ENCODE measurements around the gene DNAJB12.

DNAJB12 gene

GRCh38 chr10:72291019-72291532 lies 63.6 kb downstream of the DNAJB12 start:
- no peak for DNase-seq (ENCODE audit: low read depth)

DNA sequence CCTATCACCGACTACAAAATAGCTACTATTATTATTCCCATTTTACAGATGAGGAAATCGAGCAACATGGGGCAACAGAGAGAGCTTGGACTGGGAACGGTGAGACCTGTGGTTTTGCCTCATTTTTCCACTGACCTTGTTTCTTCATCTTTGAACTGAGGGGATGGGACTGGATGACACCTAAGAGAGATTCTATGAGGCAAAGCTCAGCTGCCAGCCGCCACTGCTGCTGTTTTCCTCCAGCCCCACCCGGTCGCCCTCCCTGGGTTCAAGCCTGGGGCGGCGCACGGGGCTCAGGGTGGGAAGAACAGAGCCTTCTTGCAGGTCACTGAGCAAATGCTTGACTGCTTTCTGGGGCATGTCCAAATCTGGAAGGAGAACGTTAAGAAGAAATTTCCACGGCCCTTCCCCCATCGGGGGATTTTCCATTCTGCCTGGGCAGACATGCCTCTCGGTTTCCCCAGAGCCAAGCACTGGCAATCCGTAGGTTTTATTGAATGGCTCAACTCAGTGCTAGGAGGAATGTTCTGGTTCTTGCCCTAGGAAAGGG lies 68.7 kb downstream of the DNAJB12 start:
- no peak for DNase-seq (ENCODE audit: low read depth)

DNA sequence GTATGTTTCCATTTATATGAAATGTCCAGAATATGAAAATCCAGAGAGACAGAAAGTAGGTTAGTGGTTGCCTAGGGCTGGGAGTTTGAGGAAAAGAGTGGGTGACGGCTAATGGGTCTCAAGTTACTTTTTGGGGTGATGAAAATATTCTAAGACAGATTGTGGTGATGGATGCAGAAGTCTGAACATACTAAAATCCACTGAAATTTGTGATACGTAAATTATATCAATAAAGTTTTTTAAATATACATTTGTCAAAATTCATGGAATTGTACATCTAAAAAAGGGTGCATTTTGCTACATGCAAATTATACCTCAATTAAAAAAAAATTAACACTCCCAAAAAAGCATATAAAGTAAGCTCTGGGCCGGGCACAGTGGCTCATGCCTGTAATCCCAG lies 71.6 kb downstream of the DNAJB12 start:
- no peak for DNase-seq (ENCODE audit: low read depth)

Measured in stromal cell of bone marrow (primary cell).